GM10847 (cell line): ENCODE measurements around the gene HUNK.

ENCODE experiments used
- POLR2A ChIP-seq: IDR thresholded peaks from 2 replicates; pipeline ENCODE4 v1.6.1; 2011; ENCODE audit not compliant: insufficient read length; ENCODE audit errors: extremely low read depth

HUNK gene

GRCh38 chr21:31905503-31906451 lies 33.0 kb downstream of the HUNK start:
- TF ChIP-seq POLR2A: no peak

- TF ChIP-seq POLR2A: no peak
Observed at GRCh38 chr21:31908106-31909031, 35.5 kb downstream of the HUNK start.

GRCh38 chr21:31909153-31910073 lies 36.6 kb downstream of the HUNK start:
- TF ChIP-seq POLR2A: no peak

- TF ChIP-seq POLR2A: no peak
Observed at GRCh38 chr21:31910074-31910470, 37.3 kb downstream of the HUNK start.

- no peak for TF ChIP-seq POLR2A
Observed at GRCh38 chr21:31911138-31911907, 38.5 kb downstream of the HUNK start.

- TF ChIP-seq POLR2A: no peak
Observed at GRCh38 chr21:31912501-31912900, 39.7 kb downstream of the HUNK start.

GRCh38 chr21:31913182-31913608 lies 40.4 kb downstream of the HUNK start:
- TF ChIP-seq POLR2A: no peak

GRCh38 chr21:31914472-31914871 lies 41.7 kb downstream of the HUNK start:
- no peak for TF ChIP-seq POLR2A

- TF ChIP-seq POLR2A: no peak
Observed at GRCh38 chr21:31915566-31915965, 42.7 kb downstream of the HUNK start.

GRCh38 chr21:31917108-31917507 lies 44.3 kb downstream of the HUNK start:
- no peak for TF ChIP-seq POLR2A

- no peak for TF ChIP-seq POLR2A
Observed at GRCh38 chr21:31918250-31918775, 45.5 kb downstream of the HUNK start.

- no peak for TF ChIP-seq POLR2A
Observed at GRCh38 chr21:31920275-31920674, 47.5 kb downstream of the HUNK start.

GRCh38 chr21:31921079-31921478 lies 48.3 kb downstream of the HUNK start:
- no peak for TF ChIP-seq POLR2A

- no peak for TF ChIP-seq POLR2A
Observed at GRCh38 chr21:31922881-31923280, 50.1 kb downstream of the HUNK start.
